22Rv1 (cell line): ENCODE data around the gene RASSF7.
"Not testable (repeated sequence)": the region's sequence is repeated elsewhere in the genome, so short reads cannot be mapped to it uniquely, and the experiment has no call there.

Experiments
- H3K27ac ChIP-seq: fragments of 450-650 bp; 2 replicates; pipeline ENCODE4 v1.5.1; 2017
- ZFX ChIP-seq: fragments of 450-650 bp; IDR thresholded peaks from 2 replicates; pipeline ENCODE4 v1.6.1; 2017; ENCODE audit warnings: antibody characterized with exemption, borderline replicate concordance
- TF ChIP-seq, protein P1 (sequence below): fragments of 450-650 bp; IDR thresholded peaks from 2 replicates; pipeline ENCODE4 v1.5.1; 2017; ENCODE audit warnings: mild to moderate bottlenecking

Gene RASSF7

DNA sequence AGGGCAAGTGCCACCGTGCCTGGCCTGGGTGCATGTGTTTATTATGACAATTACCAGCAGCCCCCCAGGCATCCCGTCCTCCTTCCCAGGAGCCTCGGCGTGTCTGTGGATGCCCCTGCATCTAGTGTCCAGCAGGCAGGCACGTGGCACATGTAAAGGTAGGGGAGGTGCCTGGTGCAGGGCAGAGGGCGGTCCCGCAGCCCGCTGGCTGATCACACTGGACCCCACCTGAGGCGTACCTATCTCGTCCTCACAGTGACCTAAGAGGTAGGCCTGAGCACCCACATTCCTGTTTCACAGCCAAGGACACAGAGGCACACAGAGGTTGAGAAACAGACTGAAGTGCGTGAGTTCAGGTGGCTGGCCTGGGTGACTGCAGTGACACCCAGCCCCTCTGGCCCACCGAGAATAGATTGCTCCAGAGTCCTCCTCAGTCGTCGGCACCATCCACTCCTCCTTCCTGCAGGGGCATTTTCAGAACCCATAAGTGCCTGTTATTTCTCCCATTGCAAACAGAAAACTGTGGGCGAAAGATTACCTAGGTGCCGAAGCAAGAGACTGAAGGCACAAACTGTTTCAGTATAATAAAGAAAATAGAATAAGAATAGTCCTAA, 12.5 kb downstream of the RASSF7 start:
- no peak overlapping the region for H3K27ac ChIP-seq
- TF ChIP-seq ZFX: no peak
- TF ChIP-seq, protein P1, sequence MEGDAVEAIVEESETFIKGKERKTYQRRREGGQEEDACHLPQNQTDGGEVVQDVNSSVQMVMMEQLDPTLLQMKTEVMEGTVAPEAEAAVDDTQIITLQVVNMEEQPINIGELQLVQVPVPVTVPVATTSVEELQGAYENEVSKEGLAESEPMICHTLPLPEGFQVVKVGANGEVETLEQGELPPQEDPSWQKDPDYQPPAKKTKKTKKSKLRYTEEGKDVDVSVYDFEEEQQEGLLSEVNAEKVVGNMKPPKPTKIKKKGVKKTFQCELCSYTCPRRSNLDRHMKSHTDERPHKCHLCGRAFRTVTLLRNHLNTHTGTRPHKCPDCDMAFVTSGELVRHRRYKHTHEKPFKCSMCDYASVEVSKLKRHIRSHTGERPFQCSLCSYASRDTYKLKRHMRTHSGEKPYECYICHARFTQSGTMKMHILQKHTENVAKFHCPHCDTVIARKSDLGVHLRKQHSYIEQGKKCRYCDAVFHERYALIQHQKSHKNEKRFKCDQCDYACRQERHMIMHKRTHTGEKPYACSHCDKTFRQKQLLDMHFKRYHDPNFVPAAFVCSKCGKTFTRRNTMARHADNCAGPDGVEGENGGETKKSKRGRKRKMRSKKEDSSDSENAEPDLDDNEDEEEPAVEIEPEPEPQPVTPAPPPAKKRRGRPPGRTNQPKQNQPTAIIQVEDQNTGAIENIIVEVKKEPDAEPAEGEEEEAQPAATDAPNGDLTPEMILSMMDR: no peak

DNA sequence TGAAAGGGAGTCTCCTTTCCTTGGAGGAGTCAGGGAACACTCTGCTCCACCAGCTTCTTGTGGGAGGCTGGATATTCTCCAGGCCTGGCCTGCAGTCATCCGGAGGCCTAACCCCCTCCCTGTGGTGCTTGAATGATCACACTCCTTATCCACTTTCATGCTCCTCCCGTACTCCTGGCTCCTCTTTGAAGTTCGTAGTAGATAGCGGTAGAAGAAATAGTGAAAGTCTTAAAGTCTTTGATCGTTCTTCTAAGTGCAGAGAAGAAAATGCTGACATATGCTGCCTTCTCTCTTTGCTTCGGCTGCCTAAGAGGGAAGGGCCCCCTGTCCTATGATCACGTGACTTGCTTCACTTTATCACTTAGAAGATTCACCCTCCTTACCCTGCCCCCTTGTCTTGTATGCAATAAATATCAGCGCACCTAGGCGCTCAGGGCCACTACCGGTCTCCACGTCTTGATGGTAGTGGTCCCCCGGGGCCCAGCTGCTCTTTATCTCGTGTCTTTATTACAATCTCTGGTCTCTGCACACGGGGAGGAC, 13.3 kb downstream of the RASSF7 start:
- H3K27ac ChIP-seq: not testable (repeated sequence)

DNA sequence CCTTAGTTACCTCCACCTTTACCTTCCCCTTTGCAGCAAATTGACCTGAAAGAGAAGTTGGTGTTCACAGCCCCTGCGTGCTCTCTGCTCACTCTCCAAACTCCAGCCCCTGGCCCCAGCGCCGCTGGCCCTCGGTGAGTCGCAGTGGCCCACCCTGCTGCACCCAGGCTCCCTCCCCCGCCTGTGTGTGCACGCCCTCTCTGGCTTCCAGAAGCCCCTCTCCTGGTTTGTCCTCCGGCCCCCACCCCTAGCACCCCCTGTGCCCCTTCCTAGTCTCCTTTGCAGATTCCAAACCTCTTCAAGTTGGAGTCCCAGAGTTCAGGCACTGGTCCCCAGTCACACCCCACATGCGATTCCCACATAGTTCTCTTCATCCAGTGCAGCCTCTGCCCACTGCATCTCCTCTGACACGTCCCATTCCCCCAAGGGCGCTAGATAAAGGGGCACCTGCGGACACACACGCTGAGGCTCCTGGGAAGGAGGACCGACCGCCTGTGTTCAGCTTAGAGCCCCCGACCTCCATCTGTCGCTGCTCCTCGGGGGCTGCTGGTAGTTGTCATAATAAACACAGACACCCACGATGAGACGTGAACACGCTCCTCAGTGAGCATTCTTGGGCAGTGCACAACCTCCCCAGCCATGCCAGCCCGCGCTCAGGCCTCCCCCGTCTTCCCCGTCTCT, 14.0 kb downstream of the RASSF7 start:
- peak overlapping the region; percentile 91 for H3K27ac ChIP-seq
- TF ChIP-seq, protein P1: no peak
- TF ChIP-seq ZFX: no peak

DNA sequence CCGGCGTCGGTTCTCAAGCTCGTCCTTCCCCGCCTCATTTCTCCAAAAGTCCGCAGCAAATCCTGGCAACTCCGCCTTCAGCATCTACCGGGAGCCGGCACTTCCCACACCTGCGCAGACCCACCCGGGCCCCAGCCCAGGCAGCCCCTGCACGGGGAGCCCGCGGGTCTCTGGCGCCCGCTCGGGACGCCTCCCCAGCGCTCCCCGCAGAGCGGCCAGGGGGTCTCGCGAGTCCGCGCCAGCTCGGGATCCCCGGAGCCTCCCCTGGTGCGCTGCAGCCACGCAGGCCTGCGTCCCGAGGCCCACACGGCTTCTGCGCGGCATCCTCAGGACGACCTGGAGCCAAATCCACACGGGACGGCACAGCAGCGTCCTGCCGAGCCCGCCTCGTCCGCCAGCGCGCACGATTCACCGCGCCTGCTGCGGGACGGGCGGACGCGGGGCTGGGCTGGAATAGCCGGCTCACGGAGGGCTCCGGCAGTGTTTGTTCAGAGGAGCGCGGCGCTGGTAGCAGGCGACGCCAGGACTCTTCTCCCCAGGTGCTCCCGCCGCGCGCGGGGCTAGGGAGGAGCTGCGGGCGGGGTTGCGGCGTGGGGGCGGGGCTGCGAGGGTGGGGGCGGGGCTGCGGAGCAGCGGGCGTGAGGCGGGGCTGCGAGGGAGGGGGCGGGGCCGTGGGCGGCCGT, 14.7 kb downstream of the RASSF7 start:
- TF ChIP-seq, protein P1: no peak
- TF ChIP-seq ZFX: no peak
- H3K27ac ChIP-seq: peak overlapping the region; percentile 91

DNA sequence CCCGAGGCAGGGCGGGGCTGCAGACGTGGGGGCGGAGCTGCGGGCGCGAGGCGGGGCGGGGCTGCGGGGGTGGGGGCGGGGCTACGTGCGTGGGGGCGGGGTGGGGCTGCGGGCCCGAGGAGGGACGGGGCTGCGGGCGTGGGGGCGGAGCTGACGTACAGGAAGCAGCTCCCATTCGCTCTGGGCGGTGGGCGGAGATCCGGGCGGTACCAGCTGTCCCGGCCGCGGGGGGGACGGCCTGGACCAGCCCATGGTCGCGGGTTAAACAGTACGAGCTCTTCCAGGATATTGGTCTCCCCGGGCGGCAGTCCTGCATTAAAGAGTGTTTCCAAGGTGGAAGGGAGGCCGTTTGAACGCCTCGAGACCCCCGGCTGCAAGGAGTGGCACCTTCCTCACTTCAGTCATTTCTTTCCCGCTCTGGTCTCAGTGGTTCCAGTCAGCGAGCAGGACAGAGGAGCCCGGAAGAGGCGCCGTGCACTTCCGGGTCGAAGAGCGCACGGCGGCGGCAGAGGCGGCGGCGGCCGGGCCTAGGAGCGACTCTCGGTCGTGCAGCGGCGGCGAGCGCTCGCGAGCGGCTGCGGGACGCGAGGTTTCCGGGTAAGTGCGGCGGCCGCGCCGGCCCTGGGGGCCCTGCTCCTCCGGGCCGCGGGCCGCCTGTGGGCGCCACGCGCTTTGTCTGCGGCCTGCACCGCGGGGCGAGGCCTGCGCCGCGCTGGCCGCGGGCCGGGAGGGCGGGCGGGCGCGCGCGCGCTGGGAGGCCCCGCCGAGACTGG, 15.4 kb downstream of the RASSF7 start, which contains the start of gene PHRF1:
TSS of gene PHRF1 (plus strand) at position 475 of the 773 bp plus-strand sequence. CDS start 5,043 bp downstream, outside the sequence.
- TF ChIP-seq ZFX: peak; percentile 79; the same call in 1 of the 2 replicates
- TF ChIP-seq, protein P1: no peak
- peak within 1 kb of the TSS; percentile 91 for H3K27ac ChIP-seq

DNA sequence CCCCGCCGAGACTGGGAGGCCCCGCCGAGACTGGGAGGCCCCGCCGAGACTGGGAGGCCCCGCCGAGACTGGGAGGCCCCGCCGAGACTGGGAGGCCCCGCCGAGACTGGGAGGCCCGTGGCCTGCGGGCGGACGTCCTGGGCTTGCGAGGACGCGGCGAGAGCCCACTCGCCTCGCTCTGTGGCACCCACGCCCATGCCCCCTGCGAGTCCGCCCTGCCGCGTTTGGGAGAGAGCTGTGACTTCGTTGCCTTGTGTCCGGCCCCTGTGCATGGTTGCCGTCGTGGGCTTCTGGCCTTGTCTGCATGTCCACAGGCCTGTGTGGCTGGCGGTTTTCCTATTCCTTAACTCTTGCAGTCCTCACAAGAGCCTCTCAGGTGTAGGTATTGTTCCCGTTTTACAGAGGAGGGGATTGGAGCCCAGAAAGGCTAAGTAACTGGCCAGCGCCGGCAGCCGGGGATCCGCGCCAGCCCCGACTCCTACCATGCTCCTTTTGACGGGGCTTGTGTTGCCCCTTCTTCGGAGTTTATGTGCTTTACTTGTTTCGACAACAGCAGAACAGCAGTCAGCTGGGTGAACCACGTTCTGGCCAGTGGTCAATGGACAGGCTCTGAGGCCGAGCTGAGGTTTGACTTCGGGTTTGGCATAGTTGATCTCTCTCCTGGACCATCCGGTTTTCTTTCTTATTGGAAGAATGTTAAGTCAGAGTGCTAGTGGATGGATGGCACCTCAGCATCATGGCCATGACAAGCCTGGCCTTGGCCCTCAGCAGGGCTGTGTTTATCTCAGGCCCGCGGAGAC, 16.2 kb downstream of the RASSF7 start:
- TF ChIP-seq ZFX: no peak
- TF ChIP-seq, protein P1: no peak
- peak overlapping the region; percentile 91 for H3K27ac ChIP-seq

DNA sequence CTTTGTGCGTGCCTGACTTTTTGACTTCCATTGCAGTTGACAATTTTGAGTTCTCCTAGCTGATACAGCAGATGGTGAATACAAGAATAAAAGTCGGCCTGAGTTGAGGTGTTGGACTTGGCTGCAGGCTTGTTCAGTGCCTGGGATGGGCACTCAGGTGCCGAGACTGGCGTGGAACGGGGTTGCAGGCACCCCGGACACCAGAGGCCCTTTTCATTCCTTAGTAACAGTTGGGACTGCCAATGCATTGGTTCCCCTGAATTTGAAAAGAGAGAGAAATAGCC, 16.8 kb downstream of the RASSF7 start:
- TF ChIP-seq, protein P1: no peak
- TF ChIP-seq ZFX: no peak
- H3K27ac ChIP-seq: peak overlapping the region; percentile 91
